Measurements from ENCODE around the gene GPR162. TPM values are rescaled to one million over a fixed set of nuclear protein-coding genes. Genes with fewer than 3 reads are reported as not detected.

The GPR162 gene
- total and polyA plus RNA-seq, 7 experiments from 2014 or later = 0.30 to 10.5 (median 0.38) TPM; not detected in 2

DNA sequence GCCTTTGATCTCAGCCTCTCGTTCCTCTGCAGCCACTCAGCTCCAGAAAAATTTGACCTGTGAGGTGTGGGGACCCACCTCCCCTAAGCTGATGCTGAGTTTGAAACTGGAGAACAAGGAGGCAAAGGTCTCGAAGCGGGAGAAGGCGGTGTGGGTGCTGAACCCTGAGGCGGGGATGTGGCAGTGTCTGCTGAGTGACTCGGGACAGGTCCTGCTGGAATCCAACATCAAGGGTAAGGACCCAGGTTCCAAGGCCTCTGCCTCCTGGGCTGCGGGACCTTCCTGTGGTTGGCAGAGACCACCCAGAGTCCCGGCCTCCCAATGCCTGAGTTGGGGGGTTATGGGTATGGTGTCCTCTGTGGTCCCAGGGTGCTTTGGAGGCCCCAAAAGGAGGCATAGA is 4.5 kb upstream of the GPR162 start:
- Histone ChIP-seq H3K4me1 (ENCODE audit: control insufficient read depth in 2 of 2, insufficient read depth in 2 of 2, low read length in 2 of 2) (peaks cover 0 to 13% of the 10 kb centered on the region in 2 donors), H3K4me3 (ENCODE audit: low read length) (no peak overlapping the region), H3K9me3 (ENCODE audit: control insufficient read depth in 2 of 3, low read length in 3 of 3) (no peaks in the 10 kb centered on the region), H3K27me3 (ENCODE audit: control insufficient read depth in 2 of 2, insufficient read depth in 2 of 2, low read length in 2 of 2) (peaks cover 0 to 2% of the 10 kb centered on the region in 2 donors), H3K27ac (ENCODE audit: low read depth, low read length) (no peak overlapping the region), H3K36me3 (ENCODE audit: control insufficient read depth in 2 of 3, insufficient read depth in 3 of 3, low read length in 3 of 3) (peaks cover 0 to 69% (median 22%) of the 10 kb centered on the region in 3 experiments)
- ChIA-PET CTCF (interaction anchor here (1.1 to 1.5 kb wide), 3 partner anchors 8 to 64 kb away, joined by 3 to 5 read pairs (median 4); partner anchors contain the start of gene MLF2), POLR2A (interaction anchor here (0.6 kb wide), 1 partner anchor 28 kb away, joined by 3 read pairs; no protein-coding TSS in a partner anchor)
- peaks cover 11 to 40% (median 24%) of the 10 kb centered on the region in 5 donors for H3K36me3 Mint-ChIP-seq
- DNase-seq (no peak), ATAC-seq (no peak)
- peaks cover 0 to 7% (median 4%) of the 10 kb centered on the region in 5 donors for H3K27me3 Mint-ChIP-seq
- intact Hi-C loops (cut with micrococcal nuclease) = no loop called here
- no peak overlapping the region for H3K4me3 Mint-ChIP-seq
- peak overlapping the region in 1 of 9 donors; percentile 51 for H3K27ac Mint-ChIP-seq
- H3K9me3 Mint-ChIP-seq = peaks cover 0 to 2% (median 0%) of the 10 kb centered on the region in 11 donors
- H3K4me1 Mint-ChIP-seq = peaks cover 13 to 27% (median 20%) of the 10 kb centered on the region in 7 donors

DNA sequence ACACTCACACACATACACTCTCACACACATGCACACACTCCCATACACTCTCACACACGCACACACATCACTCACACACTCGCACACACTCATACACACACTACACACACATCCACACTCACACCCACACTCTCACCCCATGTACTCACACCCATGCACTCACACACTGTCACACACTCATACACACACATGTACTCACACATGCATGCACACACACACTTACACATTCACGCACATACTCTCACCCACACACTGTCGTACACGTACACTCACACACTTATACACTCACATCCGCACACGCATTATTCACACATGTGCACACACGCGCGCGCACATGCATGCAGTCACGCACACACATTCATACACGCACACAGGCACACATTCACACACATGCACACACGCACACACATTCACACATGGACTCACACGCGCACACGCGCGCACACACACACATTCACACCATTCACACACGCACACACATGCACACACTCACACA is 3.9 kb upstream of the GPR162 start:
- Mint-ChIP-seq H3K9me3 (peaks cover 0 to 2% (median 0%) of the 10 kb centered on the region in 11 donors), H3K27me3 (peaks cover 0 to 13% (median 4%) of the 10 kb centered on the region in 5 donors), H3K27ac (peak overlapping the region in 4 of 9 donors; percentile 4 to 73 (median 34)), H3K4me3 (no peak overlapping the region), H3K36me3 (peaks cover 11 to 40% (median 24%) of the 10 kb centered on the region in 5 donors), H3K4me1 (peaks cover 15 to 27% (median 20%) of the 10 kb centered on the region in 7 donors)
- Histone ChIP-seq H3K36me3 (ENCODE audit: control insufficient read depth in 2 of 3, insufficient read depth in 3 of 3, low read length in 3 of 3) (peaks cover 0 to 69% (median 22%) of the 10 kb centered on the region in 3 experiments), H3K27ac (ENCODE audit: low read depth, low read length) (no peak overlapping the region), H3K4me3 (ENCODE audit: low read length) (no peak overlapping the region), H3K9me3 (ENCODE audit: control insufficient read depth in 2 of 3, low read length in 3 of 3) (no peaks in the 10 kb centered on the region), H3K4me1 (ENCODE audit: control insufficient read depth in 2 of 2, insufficient read depth in 2 of 2, low read length in 2 of 2) (peaks cover 0 to 15% of the 10 kb centered on the region in 2 donors), H3K27me3 (ENCODE audit: control insufficient read depth in 2 of 2, insufficient read depth in 2 of 2, low read length in 2 of 2) (peaks cover 0 to 3% of the 10 kb centered on the region in 2 donors)
- intact Hi-C loops (cut with micrococcal nuclease) = no loop called here
- POLR2A ChIA-PET = interaction anchor here (0.6 kb wide), 1 partner anchor 64 kb away, joined by 3 read pairs; no protein-coding TSS in a partner anchor
- CTCF ChIA-PET = interaction anchor here (1.5 kb wide), 1 partner anchor 8 kb away, joined by 4 read pairs; no protein-coding TSS in a partner anchor
- no peak for DNase-seq
- no peak for ATAC-seq

DNA sequence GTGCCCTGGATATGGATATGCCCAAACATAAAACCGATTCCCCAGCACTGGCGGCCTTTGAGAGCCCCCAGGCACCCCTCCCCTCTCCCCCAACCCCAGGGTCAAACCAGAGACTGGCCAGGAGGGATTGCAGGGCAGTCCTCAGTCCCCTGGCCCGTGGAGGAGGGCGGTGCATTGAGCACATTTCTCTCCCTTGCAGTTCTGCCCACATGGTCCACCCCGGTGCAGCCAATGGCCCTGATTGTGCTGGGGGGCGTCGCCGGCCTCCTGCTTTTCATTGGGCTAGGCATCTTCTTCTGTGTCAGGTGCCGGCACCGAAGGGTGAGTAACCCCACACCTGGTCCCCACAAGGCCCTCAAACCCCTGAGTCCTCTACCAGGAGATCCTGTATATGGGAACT is 3.4 kb upstream of the GPR162 start:
- Mint-ChIP-seq H3K36me3 (peaks cover 11 to 40% (median 24%) of the 10 kb centered on the region in 5 donors), H3K4me3 (no peak overlapping the region), H3K4me1 (peaks cover 15 to 27% (median 20%) of the 10 kb centered on the region in 7 donors), H3K27me3 (peaks cover 0 to 18% (median 9%) of the 10 kb centered on the region in 5 donors), H3K9me3 (peaks cover 0 to 2% (median 0%) of the 10 kb centered on the region in 11 donors), H3K27ac (peak overlapping the region in 2 of 9 donors; percentile 6 to 61)
- H3K4me1 ChIP-seq (ENCODE audit: control insufficient read depth in 2 of 2, insufficient read depth in 2 of 2, low read length in 2 of 2) = peaks cover 0 to 15% of the 10 kb centered on the region in 2 donors
- POLR2A ChIA-PET = interaction anchor here (0.6 kb wide), 1 partner anchor 65 kb away, joined by 3 read pairs; no protein-coding TSS in a partner anchor
- intact Hi-C loops (cut with micrococcal nuclease) = no loop called here
- CTCF ChIA-PET = interaction anchor here (1.9 kb wide), 1 partner anchor 64 kb away, joined by 4 read pairs; the partner anchor contains the start of gene MLF2
- peaks cover 0 to 69% (median 22%) of the 10 kb centered on the region in 3 experiments for H3K36me3 ChIP-seq (ENCODE audit: control insufficient read depth in 2 of 3, insufficient read depth in 3 of 3, low read length in 3 of 3)
- ATAC-seq = no peak
- peaks cover 0 to 3% of the 10 kb centered on the region in 2 donors for H3K27me3 ChIP-seq (ENCODE audit: control insufficient read depth in 2 of 2, insufficient read depth in 2 of 2, low read length in 2 of 2)
- no peaks in the 10 kb centered on the region for H3K9me3 ChIP-seq (ENCODE audit: control insufficient read depth in 2 of 3, low read length in 3 of 3)
- no peak for DNase-seq
- no peak overlapping the region for H3K27ac ChIP-seq (ENCODE audit: low read depth, low read length)
- H3K4me3 ChIP-seq (ENCODE audit: low read length) = no peak overlapping the region

DNA sequence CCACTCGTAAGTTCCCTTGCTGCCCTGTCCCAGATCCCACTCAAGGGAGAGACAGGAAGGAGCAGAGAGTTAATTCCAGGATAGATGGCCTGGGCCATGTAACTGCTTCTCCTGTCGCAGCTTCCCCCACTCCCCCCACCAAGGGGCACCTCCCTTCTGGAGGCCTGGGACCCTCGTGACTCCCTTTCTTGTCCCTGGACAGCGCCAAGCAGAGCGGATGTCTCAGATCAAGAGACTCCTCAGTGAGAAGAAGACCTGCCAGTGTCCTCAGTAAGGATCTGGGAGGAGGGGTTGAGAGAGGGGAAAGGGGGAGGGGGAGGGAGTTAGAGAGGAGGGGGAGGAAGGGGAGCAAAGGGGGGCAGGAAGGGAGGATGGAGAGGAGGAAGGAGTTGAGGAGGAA is 3.0 kb upstream of the GPR162 start:
- H3K27ac ChIP-seq (ENCODE audit: low read depth, low read length) = no peak overlapping the region
- peaks cover 0 to 2% (median 0%) of the 10 kb centered on the region in 11 donors for H3K9me3 Mint-ChIP-seq
- ATAC-seq (no peak), DNase-seq (no peak)
- CTCF ChIA-PET = interaction anchor here (1.9 kb wide), 1 partner anchor 65 kb away, joined by 4 read pairs; the partner anchor contains the start of gene MLF2
- peaks cover 0 to 3% of the 10 kb centered on the region in 2 donors for H3K27me3 ChIP-seq (ENCODE audit: control insufficient read depth in 2 of 2, insufficient read depth in 2 of 2, low read length in 2 of 2)
- H3K9me3 ChIP-seq (ENCODE audit: control insufficient read depth in 2 of 3, low read length in 3 of 3) = no peaks in the 10 kb centered on the region
- POLR2A ChIA-PET = interaction anchor here (0.6 kb wide), 1 partner anchor 65 kb away, joined by 3 read pairs; no protein-coding TSS in a partner anchor
- H3K4me3 Mint-ChIP-seq = no peak overlapping the region
- peak overlapping the region in 2 of 9 donors; percentile 55 to 61 for H3K27ac Mint-ChIP-seq
- no peak overlapping the region for H3K4me3 ChIP-seq (ENCODE audit: low read length)
- intact Hi-C loops (cut with micrococcal nuclease) = no loop called here
- H3K4me1 Mint-ChIP-seq = peaks cover 15 to 25% (median 20%) of the 10 kb centered on the region in 7 donors
- peaks cover 0 to 20% (median 9%) of the 10 kb centered on the region in 5 donors for H3K27me3 Mint-ChIP-seq
- H3K4me1 ChIP-seq (ENCODE audit: control insufficient read depth in 2 of 2, insufficient read depth in 2 of 2, low read length in 2 of 2) = peaks cover 0 to 15% of the 10 kb centered on the region in 2 donors
- peaks cover 11 to 40% (median 21%) of the 10 kb centered on the region in 5 donors for H3K36me3 Mint-ChIP-seq
- H3K36me3 ChIP-seq (ENCODE audit: control insufficient read depth in 2 of 3, insufficient read depth in 3 of 3, low read length in 3 of 3) = peaks cover 0 to 68% (median 22%) of the 10 kb centered on the region in 3 experiments

DNA sequence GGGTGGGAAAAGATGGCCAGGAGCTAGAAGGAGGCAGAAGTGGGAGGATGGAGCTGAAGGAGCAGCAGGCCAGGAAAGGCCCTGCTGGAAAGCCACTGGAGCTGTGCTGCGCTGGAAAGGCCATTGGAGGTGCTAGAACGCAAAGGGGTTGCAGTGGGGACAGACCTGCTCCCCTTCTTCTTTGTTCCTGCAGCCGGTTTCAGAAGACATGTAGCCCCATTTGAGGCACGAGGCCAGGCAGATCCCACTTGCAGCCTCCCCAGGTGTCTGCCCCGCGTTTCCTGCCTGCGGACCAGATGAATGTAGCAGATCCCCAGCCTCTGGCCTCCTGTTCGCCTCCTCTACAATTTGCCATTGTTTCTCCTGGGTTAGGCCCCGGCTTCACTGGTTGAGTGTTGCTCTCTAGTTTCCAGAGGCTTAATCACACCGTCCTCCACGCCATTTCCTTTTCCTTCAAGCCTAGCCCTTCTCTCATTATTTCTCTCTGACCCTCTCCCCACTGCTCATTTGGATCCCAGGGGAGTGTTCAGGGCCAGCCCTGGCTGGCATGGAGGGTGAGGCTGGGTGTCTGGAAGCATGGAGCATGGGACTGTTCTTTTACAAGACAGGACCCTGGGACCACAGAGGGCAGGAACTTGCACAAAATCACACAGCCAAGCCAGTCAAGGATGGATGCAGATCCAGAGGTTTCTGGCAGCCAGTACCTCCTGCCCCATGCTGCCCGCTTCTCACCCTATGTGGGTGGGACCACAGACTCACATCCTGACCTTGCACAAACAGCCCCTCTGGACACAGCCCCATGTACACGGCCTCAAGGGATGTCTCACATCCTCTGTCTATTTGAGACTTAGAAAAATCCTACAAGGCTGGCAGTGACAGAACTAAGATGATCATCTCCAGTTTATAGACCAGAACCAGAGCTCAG is 2.3 kb upstream of the GPR162 start:
- POLR2A ChIA-PET = interaction anchor here (3.6 kb wide), 1 partner anchor 30 kb away, joined by 12 read pairs; the partner anchor contains the start of gene CD4
- peaks cover 0 to 15% of the 10 kb centered on the region in 2 donors for H3K4me1 ChIP-seq (ENCODE audit: control insufficient read depth in 2 of 2, insufficient read depth in 2 of 2, low read length in 2 of 2)
- no peak overlapping the region for H3K27ac ChIP-seq (ENCODE audit: low read depth, low read length)
- CTCF ChIA-PET = interaction anchor here (1.9 kb wide), 1 partner anchor 66 kb away, joined by 4 read pairs; the partner anchor contains the start of gene MLF2
- Mint-ChIP-seq H3K27ac (peak overlapping the region in 5 of 9 donors; percentile 10 to 65 (median 55)), H3K36me3 (peaks cover 11 to 34% (median 19%) of the 10 kb centered on the region in 5 donors), H3K4me3 (peak overlapping the region in 1 of 10 donors; percentile 30), H3K27me3 (peaks cover 0 to 23% (median 9%) of the 10 kb centered on the region in 5 donors), H3K9me3 (peaks cover 0 to 2% (median 0%) of the 10 kb centered on the region in 11 donors), H3K4me1 (peaks cover 15 to 23% (median 20%) of the 10 kb centered on the region in 7 donors)
- no peak overlapping the region for H3K4me3 ChIP-seq (ENCODE audit: low read length)
- no peak for ATAC-seq
- H3K36me3 ChIP-seq (ENCODE audit: control insufficient read depth in 2 of 3, insufficient read depth in 3 of 3, low read length in 3 of 3) = peaks cover 0 to 61% (median 17%) of the 10 kb centered on the region in 3 experiments
- no peaks in the 10 kb centered on the region for H3K9me3 ChIP-seq (ENCODE audit: control insufficient read depth in 2 of 3, low read length in 3 of 3)
- intact Hi-C loops (cut with micrococcal nuclease) = no loop called here
- DNase-seq = no peak
- H3K27me3 ChIP-seq (ENCODE audit: control insufficient read depth in 2 of 2, insufficient read depth in 2 of 2, low read length in 2 of 2) = peaks cover 0 to 3% of the 10 kb centered on the region in 2 donors
